ENCODE data around the gene LY6G5C. TPM values are rescaled to one million over a fixed set of nuclear protein-coding genes. Genes with fewer than 3 reads are reported as not detected.

LY6G5C gene
- total RNA-seq, 4 donors from 2014 or later = 0.57 to 0.83 TPM; not detected in 2

DNA sequence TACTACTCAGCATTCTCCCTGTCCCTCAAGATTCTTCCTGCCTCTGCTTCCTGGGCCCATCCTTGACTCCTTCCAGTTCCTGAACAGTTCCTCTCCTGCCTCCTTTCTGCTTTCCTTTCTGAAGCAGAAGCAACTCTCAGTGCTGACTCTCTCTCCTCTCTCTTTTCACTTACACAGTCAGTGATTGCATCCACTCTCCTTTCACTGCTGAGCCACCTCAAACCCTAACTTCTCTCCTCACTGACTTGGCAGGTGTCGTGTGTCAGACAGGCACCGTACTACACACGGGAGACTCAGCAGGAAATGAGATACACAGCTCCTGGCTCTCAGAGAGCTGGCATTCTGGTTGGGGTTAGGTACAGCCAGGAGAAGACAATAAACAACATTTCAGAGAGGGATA lies 16.7 kb upstream of the LY6G5C start:
- no peaks in the 10 kb centered on the region for H3K9me3 ChIP-seq
- H3K27ac ChIP-seq = no peak overlapping the region
- 12 to 49% methylated on average over 3 of the region's 3 CpGs for WGBS, 2 donors
- H3K4me3 ChIP-seq = no peak overlapping the region
- TF ChIP-seq, protein P1, sequence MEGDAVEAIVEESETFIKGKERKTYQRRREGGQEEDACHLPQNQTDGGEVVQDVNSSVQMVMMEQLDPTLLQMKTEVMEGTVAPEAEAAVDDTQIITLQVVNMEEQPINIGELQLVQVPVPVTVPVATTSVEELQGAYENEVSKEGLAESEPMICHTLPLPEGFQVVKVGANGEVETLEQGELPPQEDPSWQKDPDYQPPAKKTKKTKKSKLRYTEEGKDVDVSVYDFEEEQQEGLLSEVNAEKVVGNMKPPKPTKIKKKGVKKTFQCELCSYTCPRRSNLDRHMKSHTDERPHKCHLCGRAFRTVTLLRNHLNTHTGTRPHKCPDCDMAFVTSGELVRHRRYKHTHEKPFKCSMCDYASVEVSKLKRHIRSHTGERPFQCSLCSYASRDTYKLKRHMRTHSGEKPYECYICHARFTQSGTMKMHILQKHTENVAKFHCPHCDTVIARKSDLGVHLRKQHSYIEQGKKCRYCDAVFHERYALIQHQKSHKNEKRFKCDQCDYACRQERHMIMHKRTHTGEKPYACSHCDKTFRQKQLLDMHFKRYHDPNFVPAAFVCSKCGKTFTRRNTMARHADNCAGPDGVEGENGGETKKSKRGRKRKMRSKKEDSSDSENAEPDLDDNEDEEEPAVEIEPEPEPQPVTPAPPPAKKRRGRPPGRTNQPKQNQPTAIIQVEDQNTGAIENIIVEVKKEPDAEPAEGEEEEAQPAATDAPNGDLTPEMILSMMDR (IDR thresholded peaks at IDR 0.05) = no peak
- no peak for TF ChIP-seq POLR2A (IDR thresholded peaks at IDR 0.05)
- peaks cover 14 to 39% (median 17%) of the 10 kb centered on the region in 3 donors for H3K4me1 ChIP-seq
- no peaks in the 10 kb centered on the region for H3K27me3 ChIP-seq
- DNase-seq = no peak
- intact Hi-C loops (cut with DNase I) = no loop called here
- H3K36me3 ChIP-seq = peaks cover 9 to 87% (median 39%) of the 10 kb centered on the region in 3 donors

DNA sequence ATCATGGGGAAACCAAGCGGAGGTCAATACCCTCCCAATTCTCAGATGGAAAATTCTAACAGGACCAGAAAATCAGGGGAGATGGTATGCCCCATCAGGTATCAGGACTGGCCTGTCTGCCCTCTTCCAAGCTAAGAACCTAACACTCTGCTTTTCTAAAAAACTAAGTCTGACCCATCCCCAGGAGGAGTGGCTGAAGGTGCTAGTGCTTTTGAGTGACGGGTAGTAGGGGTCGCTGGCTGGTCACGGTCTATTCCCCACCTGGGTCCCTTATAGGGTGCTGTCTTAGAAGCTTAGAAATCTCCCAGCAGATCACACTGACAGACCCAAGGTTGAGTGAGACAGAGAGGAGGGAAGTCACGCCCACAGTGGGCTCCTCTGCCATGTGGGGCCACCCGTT lies 12.7 kb upstream of the LY6G5C start:
- Histone ChIP-seq H3K27me3 (no peaks in the 10 kb centered on the region), H3K4me1 (peaks cover 0 to 8% (median 0%) of the 10 kb centered on the region in 3 donors), H3K27ac (no peak overlapping the region), H3K9me3 (no peaks in the 10 kb centered on the region), H3K4me3 (no peak overlapping the region), H3K36me3 (peaks cover 27 to 99% (median 63%) of the 10 kb centered on the region in 3 donors)
- intact Hi-C loops (cut with DNase I) = no loop called here
- no peak for DNase-seq
- 91 to 100% methylated on average over 4 to 6 of the region's 6 CpGs for WGBS, 2 donors
- TF ChIP-seq POLR2A (IDR thresholded peaks at IDR 0.05) = no peak
- TF ChIP-seq, protein P1 (IDR thresholded peaks at IDR 0.05) = no peak

DNA sequence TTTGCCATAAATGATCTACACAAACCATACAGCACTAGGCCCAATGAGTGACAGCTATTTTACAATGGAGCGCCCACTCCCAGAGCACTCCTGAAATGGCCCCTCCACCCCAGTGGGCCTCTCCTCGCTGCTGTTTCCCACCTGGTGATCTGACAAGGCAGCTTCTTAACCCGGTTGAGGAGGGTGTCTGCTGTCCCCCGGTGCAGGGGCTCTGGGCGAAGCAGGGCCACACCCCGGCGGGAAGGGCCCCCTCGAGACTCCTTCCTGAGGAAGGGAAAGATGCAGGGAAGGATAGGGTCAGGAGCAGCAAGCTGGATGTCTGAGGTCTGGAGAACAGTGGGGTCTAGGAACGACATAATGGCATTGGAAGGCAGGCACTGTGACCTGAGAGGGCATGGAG lies 12.0 kb upstream of the LY6G5C start:
- intact Hi-C loops (cut with DNase I) = no loop called here
- H3K9me3 ChIP-seq = no peaks in the 10 kb centered on the region
- 86 to 88% methylated on average over 2 to 9 of the region's 9 CpGs for WGBS, 2 donors
- H3K4me1 ChIP-seq = peaks cover 0 to 4% (median 0%) of the 10 kb centered on the region in 3 donors
- H3K36me3 ChIP-seq = peaks cover 34 to 100% (median 68%) of the 10 kb centered on the region in 3 donors
- no peak overlapping the region for H3K27ac ChIP-seq
- H3K4me3 ChIP-seq = no peak overlapping the region
- DNase-seq = no peak
- no peaks in the 10 kb centered on the region for H3K27me3 ChIP-seq
- TF ChIP-seq, protein P1 (IDR thresholded peaks at IDR 0.05) = no peak
- TF ChIP-seq POLR2A (IDR thresholded peaks at IDR 0.05) = no peak

DNA sequence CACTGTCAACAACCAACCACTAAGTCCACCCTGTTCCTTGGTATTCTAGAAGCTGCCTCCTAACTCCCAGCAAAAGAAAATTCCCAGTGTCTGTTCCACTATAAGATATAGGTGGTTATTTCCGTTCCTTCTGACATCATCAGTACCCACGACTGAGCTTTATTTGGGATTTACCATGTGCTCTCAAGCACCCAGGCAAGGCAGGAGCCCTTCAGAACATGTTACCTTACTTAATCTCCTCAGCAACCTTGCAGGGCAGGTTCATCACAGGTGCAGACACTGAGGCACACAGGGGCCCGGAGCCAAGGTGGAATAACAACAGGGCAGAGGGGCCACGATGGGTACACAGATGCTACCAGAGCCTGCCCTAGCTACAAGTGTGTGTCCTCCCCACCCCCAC lies 11.5 kb upstream of the LY6G5C start:
- intact Hi-C loops (cut with DNase I) = no loop called here
- TF ChIP-seq, protein P1 (IDR thresholded peaks at IDR 0.05) = no peak
- no peak for TF ChIP-seq POLR2A (IDR thresholded peaks at IDR 0.05)

DNA sequence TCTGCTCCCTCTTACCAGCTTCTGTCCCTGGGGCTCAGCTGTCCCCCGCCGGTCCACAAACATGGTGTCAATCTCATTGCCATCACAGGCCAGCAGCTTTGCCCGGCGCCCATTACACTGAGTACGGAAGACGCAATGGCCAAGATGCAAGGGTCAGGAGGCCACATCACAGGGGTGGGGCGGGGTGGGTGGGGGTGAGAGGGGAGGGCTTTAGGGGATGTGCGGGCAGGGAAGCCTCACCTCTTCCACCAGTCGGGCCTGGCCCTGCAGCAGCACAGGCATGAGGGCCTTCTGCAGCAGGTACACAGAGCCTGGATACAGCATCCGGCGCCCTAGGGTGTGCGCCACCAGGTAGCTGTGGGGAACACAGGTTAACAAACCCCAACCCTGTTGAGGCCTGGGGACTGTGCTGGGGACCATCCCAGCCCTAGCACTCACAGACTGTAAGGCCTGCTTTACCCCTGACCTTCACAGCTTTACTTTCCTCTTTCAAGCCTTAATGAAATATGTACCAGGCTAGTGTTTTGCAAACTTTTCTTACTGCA lies 10.8 kb upstream of the LY6G5C start:
- WGBS, 2 donors = 94 to 100% methylated on average over 1 to 3 of the region's 12 CpGs
- no peak for TF ChIP-seq POLR2A (IDR thresholded peaks at IDR 0.05)
- TF ChIP-seq, protein P1 (IDR thresholded peaks at IDR 0.05) = no peak
- H3K4me3 ChIP-seq = no peak overlapping the region
- H3K4me1 ChIP-seq = no peaks in the 10 kb centered on the region
- intact Hi-C loops (cut with DNase I) = no loop called here
- no peak overlapping the region for H3K27ac ChIP-seq
- DNase-seq = no peak
- peaks cover 35 to 100% (median 74%) of the 10 kb centered on the region in 3 donors for H3K36me3 ChIP-seq
- H3K27me3 ChIP-seq = no peaks in the 10 kb centered on the region
- no peaks in the 10 kb centered on the region for H3K9me3 ChIP-seq

More for the DNA sequence above, 11.5 kb upstream of the LY6G5C start:
- Histone ChIP-seq H3K4me3 (no peak overlapping the region), H3K4me1 (no peaks in the 10 kb centered on the region), H3K9me3 (no peaks in the 10 kb centered on the region), H3K36me3 (peaks cover 35 to 100% (median 73%) of the 10 kb centered on the region in 3 donors), H3K27me3 (no peaks in the 10 kb centered on the region), H3K27ac (no peak overlapping the region)
- DNase-seq = no peak
- WGBS, 2 donors = 69 to 75% methylated on average over 2 to 3 of the region's 4 CpGs

Measured in esophagus squamous epithelium (tissue), 5 donors.